HUES6 (cell line): ENCODE data around the gene SPATA18.

ENCODE experiments used
- H3K27ac ChIP-seq: 2 replicates; pipeline ENCODE4 v1.7.0; 2013; ENCODE audit warnings: low read depth, mild to moderate bottlenecking, low read length, inconsistent platforms
- H3K27me3 ChIP-seq: 2 replicates; pipeline ENCODE4 v1.6.1; 2013; ENCODE audit warnings: low read length; ENCODE audit not compliant: control insufficient read depth, insufficient read depth
- H3K36me3 ChIP-seq: 2 replicates; pipeline ENCODE4 v1.6.1; 2013; ENCODE audit warnings: low read length; ENCODE audit not compliant: control insufficient read depth, insufficient read depth
- H3K4me1 ChIP-seq: 2 replicates; pipeline ENCODE4 v1.6.1; 2013; ENCODE audit warnings: low read length; ENCODE audit not compliant: control insufficient read depth, insufficient read depth
- H3K4me3 ChIP-seq: 2 replicates; pipeline ENCODE4 v1.5.1; 2013; ENCODE audit warnings: low read depth, low read length
- H3K9ac ChIP-seq: one replicate; pipeline ENCODE4 v1.6.1; 2013; ENCODE audit warnings: mild to moderate bottlenecking, low read length
- H3K9me3 ChIP-seq: 2 replicates; pipeline ENCODE4 v1.6.1; 2013; ENCODE audit warnings: low read depth, low read length; ENCODE audit not compliant: control insufficient read depth, insufficient read depth

The SPATA18 gene

GRCh38 chr4:52091801-52092200, 40.7 kb downstream of the SPATA18 start:
- H3K27me3 ChIP-seq = no peaks in the 10 kb centered on the region
- no peaks in the 10 kb centered on the region for H3K4me1 ChIP-seq
- H3K36me3 ChIP-seq = no peaks in the 10 kb centered on the region
- no peak overlapping the region for H3K4me3 ChIP-seq
- no peak overlapping the region for H3K9ac ChIP-seq
- no peak overlapping the region for H3K27ac ChIP-seq
- no peaks in the 10 kb centered on the region for H3K9me3 ChIP-seq

GRCh38 chr4:52093466-52093865, 42.4 kb downstream of the SPATA18 start:
- Histone ChIP-seq H3K4me3 (no peak overlapping the region), H3K27ac (no peak overlapping the region), H3K9ac (no peak overlapping the region), H3K9me3 (no peaks in the 10 kb centered on the region), H3K27me3 (no peaks in the 10 kb centered on the region), H3K4me1 (no peaks in the 10 kb centered on the region), H3K36me3 (no peaks in the 10 kb centered on the region)

GRCh38 chr4:52094376-52095145, 43.5 kb downstream of the SPATA18 start:
- Histone ChIP-seq H3K36me3 (no peaks in the 10 kb centered on the region), H3K27me3 (no peaks in the 10 kb centered on the region), H3K4me3 (no peak overlapping the region), H3K9ac (no peak overlapping the region), H3K9me3 (no peaks in the 10 kb centered on the region), H3K27ac (no peak overlapping the region), H3K4me1 (no peaks in the 10 kb centered on the region)

- no peaks in the 10 kb centered on the region for H3K4me1 ChIP-seq
- H3K9me3 ChIP-seq = no peaks in the 10 kb centered on the region
- H3K27ac ChIP-seq = no peak overlapping the region
- H3K4me3 ChIP-seq = no peak overlapping the region
- H3K9ac ChIP-seq = no peak overlapping the region
- no peaks in the 10 kb centered on the region for H3K36me3 ChIP-seq
- H3K27me3 ChIP-seq = no peaks in the 10 kb centered on the region
Observed at GRCh38 chr4:52095374-52095773, 44.3 kb downstream of the SPATA18 start.

- Histone ChIP-seq H3K36me3 (no peaks in the 10 kb centered on the region), H3K27me3 (no peaks in the 10 kb centered on the region), H3K4me1 (no peaks in the 10 kb centered on the region), H3K4me3 (no peak overlapping the region), H3K9me3 (no peaks in the 10 kb centered on the region), H3K27ac (no peak overlapping the region), H3K9ac (no peak overlapping the region)
Observed at GRCh38 chr4:52096048-52096447, 44.9 kb downstream of the SPATA18 start.

- H3K9me3 ChIP-seq = no peaks in the 10 kb centered on the region
- no peak overlapping the region for H3K4me3 ChIP-seq
- no peak overlapping the region for H3K27ac ChIP-seq
- H3K36me3 ChIP-seq = no peaks in the 10 kb centered on the region
- no peaks in the 10 kb centered on the region for H3K4me1 ChIP-seq
- no peak overlapping the region for H3K9ac ChIP-seq
- H3K27me3 ChIP-seq = no peaks in the 10 kb centered on the region
Observed at GRCh38 chr4:52098618-52099017, 47.5 kb downstream of the SPATA18 start.

- Histone ChIP-seq H3K4me1 (no peaks in the 10 kb centered on the region), H3K27me3 (no peaks in the 10 kb centered on the region), H3K36me3 (no peaks in the 10 kb centered on the region), H3K9me3 (no peaks in the 10 kb centered on the region), H3K9ac (no peak overlapping the region), H3K4me3 (no peak overlapping the region), H3K27ac (no peak overlapping the region)
Observed at GRCh38 chr4:52099860-52100461, 48.9 kb downstream of the SPATA18 start.

- no peak overlapping the region for H3K27ac ChIP-seq
- H3K27me3 ChIP-seq = no peaks in the 10 kb centered on the region
- no peaks in the 10 kb centered on the region for H3K9me3 ChIP-seq
- no peaks in the 10 kb centered on the region for H3K4me1 ChIP-seq
- H3K9ac ChIP-seq = no peak overlapping the region
- H3K36me3 ChIP-seq = no peaks in the 10 kb centered on the region
- no peak overlapping the region for H3K4me3 ChIP-seq
Observed at GRCh38 chr4:52102587-52102986, 51.5 kb downstream of the SPATA18 start.

- Histone ChIP-seq H3K27me3 (no peaks in the 10 kb centered on the region), H3K4me1 (no peaks in the 10 kb centered on the region), H3K9ac (no peak overlapping the region), H3K4me3 (no peak overlapping the region), H3K27ac (no peak overlapping the region), H3K36me3 (no peaks in the 10 kb centered on the region), H3K9me3 (no peaks in the 10 kb centered on the region)
Observed at GRCh38 chr4:52103319-52103718, 52.2 kb downstream of the SPATA18 start.

- Histone ChIP-seq H3K4me3 (no peak overlapping the region), H3K27ac (no peak overlapping the region), H3K27me3 (no peaks in the 10 kb centered on the region), H3K9ac (no peak overlapping the region), H3K9me3 (no peaks in the 10 kb centered on the region), H3K36me3 (no peaks in the 10 kb centered on the region), H3K4me1 (no peaks in the 10 kb centered on the region)
Observed at GRCh38 chr4:52105276-52105675, 54.2 kb downstream of the SPATA18 start.

- Histone ChIP-seq H3K27me3 (no peaks in the 10 kb centered on the region), H3K4me3 (no peak overlapping the region), H3K9ac (no peak overlapping the region), H3K9me3 (no peaks in the 10 kb centered on the region), H3K4me1 (no peaks in the 10 kb centered on the region), H3K36me3 (no peaks in the 10 kb centered on the region), H3K27ac (no peak overlapping the region)
Observed at GRCh38 chr4:52106191-52106590, 55.1 kb downstream of the SPATA18 start.
